Kidney (tissue), 14 donors: ENCODE data around the gene NR6A1. TPM values are rescaled to one million over a fixed set of nuclear protein-coding genes. Genes with fewer than 3 reads are reported as not detected.

Source experiments
- DNase-seq, 5 donors: peaks; one replicate each; pipeline ENCODE4 v3.0.0-alpha.2; 2013 to 2020
- FAIRE-seq: peaks from 2 replicates; lab custom pipeline; 2012; peaks lifted over from hg19 to GRCh38; lab: Jason Lieb, UNC
- H3K27ac ChIP-seq, 2 donors: one replicate each; pipeline ENCODE4 v1.7.0; 2013; ENCODE audit warnings: low read depth in 2 of 2, low read length in 2 of 2, inconsistent platforms in 1 of 2
- H3K27me3 ChIP-seq: one replicate; pipeline ENCODE4 v1.7.1; 2013; ENCODE audit warnings: low read length, inconsistent platforms; ENCODE audit not compliant: control insufficient read depth, insufficient read depth
- H3K36me3 ChIP-seq, 3 donors: one replicate each; pipeline versions ENCODE4 v1.7.0 to v1.7.1; 2013; ENCODE audit warnings: low read length in 3 of 3, control low read depth in 1 of 3, inconsistent platforms in 1 of 3; ENCODE audit not compliant: insufficient read depth in 3 of 3, control insufficient read depth in 2 of 3
- H3K4me1 ChIP-seq, 3 donors: one replicate each; pipeline versions ENCODE4 v1.7.0 to v1.7.1; 2013; ENCODE audit warnings: low read length in 3 of 3, inconsistent platforms in 1 of 3, low read depth in 1 of 3; ENCODE audit not compliant: control insufficient read depth in 2 of 3, insufficient read depth in 2 of 3
- H3K4me3 ChIP-seq, 3 donors: one replicate each; pipeline versions ENCODE4 v1.7.0 to v1.8.1; 2013; ENCODE audit warnings: low read length in 3 of 3, control low read depth in 1 of 3, inconsistent platforms in 1 of 3
- H3K9ac ChIP-seq, 3 donors: one replicate each; pipeline versions ENCODE4 v1.7.0 to v1.7.1; 2013; ENCODE audit warnings: low read length in 3 of 3, control low read depth in 1 of 3, inconsistent platforms in 1 of 3
- H3K9me3 ChIP-seq, 3 donors: one replicate each; pipeline versions ENCODE4 v1.7.0 to v1.7.1; 2013; ENCODE audit warnings: low read length in 3 of 3, control low read depth in 1 of 3, inconsistent platforms in 1 of 3; ENCODE audit not compliant: control insufficient read depth in 2 of 3, insufficient read depth in 1 of 3
- intact Hi-C: fragments of 100-400 bp; cut with DNase I; formaldehyde crosslinking; loops from one replicate; pipeline ENCODE4 v1.11.1; 2022
- polyA plus RNA-seq: library from polyadenylated mRNA; stranded (reverse); fragments of 350-450 nt; fragmentation: Illumina TruSeq; extraction: RNeasy Lipid Tissue Mini Kit (QIAGEN cat#74804); gene quantifications from one replicate; pipeline ENCODE4 v1.2.3, GENCODE V29; 2014; ENCODE audit warnings: low read depth, low replicate concordance; ENCODE audit not compliant: insufficient read depth
- total RNA-seq: library from RNA; stranded (reverse); fragmentation: NEBNext Ultra II Directional; extraction: Animal tissue kit (Norgen Biotek cat#: 25700); gene quantifications from one replicate; pipeline ENCODE4 v1.2.1, GENCODE V29; 2021
- TF ChIP-seq, protein P1 (sequence below): IDR thresholded peaks from 3 replicates; pipeline ENCODE4 v1.5.1; 2012; ENCODE audit warnings: mild to moderate bottlenecking, moderate library complexity, borderline replicate concordance; ENCODE audit not compliant: insufficient read depth; ENCODE audit errors: extremely low read depth
- donor health status: control.
- donor health status: control.
- donor health status: control.
- donor health status: control.
- donor health status: control.
- donor health status: DM: yes; HTN: yes; CAD: no.
- donor health status: Normal renal cell carcinoma (clear cell type).

NR6A1 gene
- total and polyA plus RNA-seq, 2 donors from 2014 or later, result 1.2 to 3.5 TPM

DNA sequence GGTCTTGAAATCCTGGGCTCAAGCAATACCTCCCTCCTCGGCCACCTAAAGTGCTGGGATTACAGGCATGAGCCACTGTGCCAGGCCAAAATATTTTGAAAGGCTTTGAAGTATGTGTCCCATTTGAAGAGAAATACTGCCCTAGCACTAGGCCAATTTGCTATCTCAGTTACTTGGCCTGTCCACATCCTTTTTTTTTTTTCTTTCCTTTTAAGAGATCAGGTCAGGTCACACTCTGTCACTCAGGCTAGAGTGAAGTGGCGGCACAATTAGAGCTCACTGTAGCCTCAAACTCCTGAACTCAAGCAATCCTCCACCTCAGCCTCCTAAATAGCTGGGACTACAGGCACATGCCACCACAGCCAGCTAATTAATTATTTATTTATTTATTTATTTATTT is 84.2 kb downstream of the NR6A1 start:
- H3K4me1 ChIP-seq, result no peaks in the 10 kb centered on the region
- no peaks in the 10 kb centered on the region for H3K9me3 ChIP-seq
- no peaks in the 10 kb centered on the region for H3K27me3 ChIP-seq
- DNase-seq (no peak), FAIRE-seq (no peak)
- H3K4me3 ChIP-seq, result no peak overlapping the region
- intact Hi-C loops, result no loop called here
- TF ChIP-seq, protein P1, sequence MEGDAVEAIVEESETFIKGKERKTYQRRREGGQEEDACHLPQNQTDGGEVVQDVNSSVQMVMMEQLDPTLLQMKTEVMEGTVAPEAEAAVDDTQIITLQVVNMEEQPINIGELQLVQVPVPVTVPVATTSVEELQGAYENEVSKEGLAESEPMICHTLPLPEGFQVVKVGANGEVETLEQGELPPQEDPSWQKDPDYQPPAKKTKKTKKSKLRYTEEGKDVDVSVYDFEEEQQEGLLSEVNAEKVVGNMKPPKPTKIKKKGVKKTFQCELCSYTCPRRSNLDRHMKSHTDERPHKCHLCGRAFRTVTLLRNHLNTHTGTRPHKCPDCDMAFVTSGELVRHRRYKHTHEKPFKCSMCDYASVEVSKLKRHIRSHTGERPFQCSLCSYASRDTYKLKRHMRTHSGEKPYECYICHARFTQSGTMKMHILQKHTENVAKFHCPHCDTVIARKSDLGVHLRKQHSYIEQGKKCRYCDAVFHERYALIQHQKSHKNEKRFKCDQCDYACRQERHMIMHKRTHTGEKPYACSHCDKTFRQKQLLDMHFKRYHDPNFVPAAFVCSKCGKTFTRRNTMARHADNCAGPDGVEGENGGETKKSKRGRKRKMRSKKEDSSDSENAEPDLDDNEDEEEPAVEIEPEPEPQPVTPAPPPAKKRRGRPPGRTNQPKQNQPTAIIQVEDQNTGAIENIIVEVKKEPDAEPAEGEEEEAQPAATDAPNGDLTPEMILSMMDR, result no peak
- no peak overlapping the region for H3K9ac ChIP-seq
- H3K36me3 ChIP-seq, result no peaks in the 10 kb centered on the region
- H3K27ac ChIP-seq, result no peak overlapping the region

DNA sequence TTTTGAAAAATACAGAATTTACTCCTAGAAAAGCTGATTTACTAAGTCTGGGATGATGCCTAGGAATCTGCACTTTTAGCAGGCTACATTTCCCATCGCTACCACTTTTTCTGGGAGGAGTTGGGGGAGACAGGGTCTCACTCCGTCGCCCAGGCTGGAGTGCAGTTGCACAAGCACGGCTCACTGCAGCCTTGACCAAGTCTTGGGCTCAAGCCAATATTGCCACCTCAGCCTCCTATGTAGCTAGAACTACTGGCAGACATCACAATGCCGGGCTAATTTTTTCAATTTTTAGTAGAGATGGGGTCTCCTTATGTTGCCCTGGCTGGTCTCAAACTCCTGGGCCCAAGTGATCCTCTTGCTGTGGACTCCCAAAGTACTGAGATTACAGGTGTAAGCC is 85.9 kb downstream of the NR6A1 start:
- FAIRE-seq (no peak), DNase-seq (no peak)
- H3K9me3 ChIP-seq, result no peaks in the 10 kb centered on the region
- no peaks in the 10 kb centered on the region for H3K4me1 ChIP-seq
- H3K36me3 ChIP-seq, result no peaks in the 10 kb centered on the region
- intact Hi-C loops, result no loop called here
- no peaks in the 10 kb centered on the region for H3K27me3 ChIP-seq
- H3K9ac ChIP-seq, result no peak overlapping the region
- H3K4me3 ChIP-seq, result no peak overlapping the region
- TF ChIP-seq, protein P1, result no peak
- no peak overlapping the region for H3K27ac ChIP-seq

DNA sequence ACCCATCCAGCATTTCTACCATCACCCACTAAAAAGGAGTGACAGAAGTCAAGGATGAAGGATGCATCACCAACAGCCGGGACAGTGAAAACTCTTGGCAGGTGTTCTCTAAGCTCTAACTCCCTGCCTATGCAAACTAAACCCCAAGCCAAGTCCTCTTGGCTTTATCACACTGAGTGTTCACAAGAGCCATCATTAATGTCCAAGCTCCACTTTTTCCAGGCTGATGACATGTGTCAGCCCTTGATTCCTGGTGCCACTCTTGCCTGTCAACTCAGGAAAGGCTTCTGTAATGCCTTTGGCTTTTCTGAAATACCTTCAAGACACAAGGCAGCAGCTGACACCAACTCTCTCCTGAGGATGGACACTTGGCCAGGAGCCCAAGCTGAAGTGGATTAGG is 86.9 kb downstream of the NR6A1 start:
- Histone ChIP-seq H3K4me1 (no peaks in the 10 kb centered on the region), H3K36me3 (no peaks in the 10 kb centered on the region), H3K27me3 (no peaks in the 10 kb centered on the region), H3K27ac (no peak overlapping the region), H3K9me3 (no peaks in the 10 kb centered on the region), H3K4me3 (no peak overlapping the region), H3K9ac (no peak overlapping the region)
- FAIRE-seq (no peak), DNase-seq (no peak)
- intact Hi-C loops, result no loop called here
- TF ChIP-seq, protein P1, result no peak

DNA sequence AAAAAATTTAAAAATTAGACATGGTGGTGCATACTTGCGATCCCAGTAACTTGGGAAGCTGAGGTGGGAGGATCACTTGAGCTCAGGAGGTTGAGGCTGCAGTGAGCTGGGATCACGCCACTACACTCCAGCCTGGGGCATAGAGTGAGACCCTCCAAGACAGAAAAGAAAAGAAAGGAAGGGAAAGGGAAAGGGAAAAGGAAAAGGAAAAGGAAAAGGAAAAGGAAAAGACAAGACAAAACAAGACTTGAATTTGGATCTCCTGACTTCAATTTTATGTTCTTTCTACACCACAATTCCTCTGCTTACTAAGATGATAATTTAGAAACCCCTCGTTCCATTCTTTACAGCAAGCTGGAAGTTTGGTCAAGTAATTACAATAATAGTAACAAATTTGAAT is 88.1 kb downstream of the NR6A1 start:
- no peak overlapping the region for H3K27ac ChIP-seq
- no peak overlapping the region for H3K4me3 ChIP-seq
- no peak overlapping the region for H3K9ac ChIP-seq
- H3K27me3 ChIP-seq, result no peaks in the 10 kb centered on the region
- TF ChIP-seq, protein P1, result no peak
- no peaks in the 10 kb centered on the region for H3K9me3 ChIP-seq
- no peak for DNase-seq
- H3K36me3 ChIP-seq, result peaks cover 0 to 3% (median 0%) of the 10 kb centered on the region in 3 donors
- intact Hi-C loops, result no loop called here
- no peak for FAIRE-seq
- H3K4me1 ChIP-seq, result no peaks in the 10 kb centered on the region
